K562 (cell line): ENCODE data around the gene BSN.

Source experiments
- CTCF ChIP-seq, 3 experiments: IDR thresholded peaks in 2 of 3; conservative IDR thresholded peaks in 1 of 3; 2 replicates each; pipeline ENCODE4 v1.5.1; 2011 to 2012; ENCODE audit warnings: low read length in 3 of 3, mild to moderate bottlenecking in 3 of 3, control low read depth in 2 of 3, improper control_type of control experiment in 1 of 3, inconsistent platforms in 1 of 3, low read depth in 1 of 3, mixed read lengths in 1 of 3, moderate library complexity in 1 of 3; ENCODE audit not compliant: insufficient read depth in 2 of 3
- RCOR1 ChIP-seq, 2 experiments: IDR thresholded peaks; 2 replicates each; pipeline ENCODE4 v1.6.1; 2012; ENCODE audit warnings: low read depth in 2 of 2, low read length in 2 of 2, borderline replicate concordance in 1 of 2, improper control_type of control experiment in 1 of 2
- USF2 ChIP-seq: sonication (generic); formaldehyde crosslinking; IDR thresholded peaks from 2 replicates; pipeline ENCODE4 v1.5.0; 2020; ENCODE audit warnings: missing genetic modification reagents

- no peak for TF ChIP-seq RCOR1 (IDR thresholded peaks at IDR 0.05; ENCODE audit: borderline replicate concordance in 1 of 2, low read depth in 2 of 2, low read length in 2 of 2)
- TF ChIP-seq CTCF (IDR thresholded peaks at IDR 0.05 in 2 of 3, conservative IDR thresholded peaks at IDR 0.05 in 1 of 3; ENCODE audit: insufficient read depth in 2 of 3, low read depth in 1 of 3, low read length in 3 of 3) = no peak
- no peak for TF ChIP-seq USF2 (CRISPR knock-in tag)
Observed at GRCh38 chr3:49567406-49567805, 13.1 kb downstream of the BSN start.
